ENCODE measurements around the gene ETV4.

ETV4 gene

DNA sequence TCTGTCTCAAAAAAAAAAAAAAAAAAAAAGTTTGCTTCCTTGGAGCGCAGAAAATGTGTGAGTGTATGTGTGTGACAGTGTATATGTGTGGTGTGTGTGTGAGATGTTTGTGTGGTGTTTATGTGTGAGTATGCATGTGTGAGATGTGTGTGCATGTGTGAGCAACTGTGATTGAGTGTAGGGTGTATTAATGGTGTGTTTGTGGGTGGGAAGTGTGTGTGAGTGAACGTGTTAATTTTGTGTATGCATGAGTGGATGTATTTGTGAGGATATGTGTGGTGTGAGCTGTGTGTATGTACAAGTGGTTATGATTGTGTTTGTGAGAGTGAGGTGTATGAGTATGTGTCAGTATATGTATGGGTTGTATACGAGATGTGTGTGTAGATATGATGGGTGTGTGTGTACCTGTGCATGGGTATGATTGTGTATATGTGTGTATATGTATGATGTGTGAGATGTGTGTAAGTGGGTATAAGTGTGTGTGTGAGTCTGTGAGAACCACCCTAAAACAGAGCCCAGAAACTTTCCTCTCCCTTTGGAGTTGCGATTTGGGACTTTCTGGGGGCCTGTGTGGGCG lies 22.5 kb upstream of the ETV4 start:
- Histone ChIP-seq H3K9me3 (replicated peaks; ENCODE audit: low read length) (no peaks in the 10 kb centered on the region), H3K4me3 (ENCODE audit: low read length) (no peak overlapping the region), H3K9ac (ENCODE audit: low read depth, low read length) (no peak overlapping the region), H3K4me2 (ENCODE audit: low read length) (no peak overlapping the region), H3K27me3 (ENCODE audit: control insufficient read depth, insufficient read depth, low read length) (peaks cover 4% of the 10 kb centered on the region), H3K4me1 (ENCODE audit: control insufficient read depth, insufficient read depth, low read length) (peaks cover 13% of the 10 kb centered on the region), H3K36me3 (ENCODE audit: insufficient read depth, low read length) (no peaks in the 10 kb centered on the region)

DNA sequence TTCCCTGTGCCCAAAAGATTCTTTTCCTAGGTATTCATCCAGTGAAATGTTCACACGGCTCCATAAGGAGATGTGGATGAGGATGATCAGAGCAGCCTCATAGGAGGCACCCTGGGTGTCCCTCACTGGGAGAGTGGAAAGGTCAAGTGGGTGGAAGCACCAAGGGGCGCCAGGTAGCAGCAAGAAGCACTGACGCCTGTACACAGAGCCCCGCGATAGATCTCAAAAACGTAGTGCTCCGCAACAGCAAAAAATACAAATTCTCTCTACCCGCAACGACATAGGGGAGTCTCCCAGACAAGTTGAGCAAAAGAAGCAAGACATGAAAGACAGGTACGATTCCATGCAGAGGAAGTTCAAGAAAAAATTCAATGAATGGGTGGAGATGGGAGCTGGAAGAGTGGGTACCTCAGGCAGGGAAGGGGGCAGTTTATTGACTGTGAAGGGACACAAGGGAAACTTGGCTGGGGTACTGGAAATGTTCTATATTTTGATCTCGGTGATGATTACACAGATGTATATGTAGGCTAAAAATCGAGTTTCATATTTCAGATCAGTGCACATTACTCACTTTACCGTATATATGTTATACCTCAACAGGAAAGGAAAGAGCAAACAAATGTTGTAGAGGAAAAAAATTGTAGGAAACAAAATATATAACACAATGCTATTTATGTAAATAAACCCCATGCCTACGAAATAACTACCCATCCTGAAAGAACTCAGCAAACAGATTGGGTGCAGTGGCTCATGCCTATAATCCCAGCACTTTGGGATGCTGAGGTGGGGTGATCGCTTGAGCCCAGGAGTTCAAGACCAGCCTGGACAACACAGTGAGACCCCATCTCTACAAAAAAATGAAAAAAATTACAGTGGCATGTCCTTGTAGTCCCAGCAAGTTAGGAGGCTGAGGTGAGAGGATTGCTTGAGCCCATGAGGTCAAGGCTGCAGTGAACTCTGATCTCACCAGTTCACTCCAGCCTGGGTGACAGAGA lies 17.8 kb upstream of the ETV4 start:
- H3K9ac ChIP-seq (ENCODE audit: low read depth, low read length), result no peak overlapping the region

DNA sequence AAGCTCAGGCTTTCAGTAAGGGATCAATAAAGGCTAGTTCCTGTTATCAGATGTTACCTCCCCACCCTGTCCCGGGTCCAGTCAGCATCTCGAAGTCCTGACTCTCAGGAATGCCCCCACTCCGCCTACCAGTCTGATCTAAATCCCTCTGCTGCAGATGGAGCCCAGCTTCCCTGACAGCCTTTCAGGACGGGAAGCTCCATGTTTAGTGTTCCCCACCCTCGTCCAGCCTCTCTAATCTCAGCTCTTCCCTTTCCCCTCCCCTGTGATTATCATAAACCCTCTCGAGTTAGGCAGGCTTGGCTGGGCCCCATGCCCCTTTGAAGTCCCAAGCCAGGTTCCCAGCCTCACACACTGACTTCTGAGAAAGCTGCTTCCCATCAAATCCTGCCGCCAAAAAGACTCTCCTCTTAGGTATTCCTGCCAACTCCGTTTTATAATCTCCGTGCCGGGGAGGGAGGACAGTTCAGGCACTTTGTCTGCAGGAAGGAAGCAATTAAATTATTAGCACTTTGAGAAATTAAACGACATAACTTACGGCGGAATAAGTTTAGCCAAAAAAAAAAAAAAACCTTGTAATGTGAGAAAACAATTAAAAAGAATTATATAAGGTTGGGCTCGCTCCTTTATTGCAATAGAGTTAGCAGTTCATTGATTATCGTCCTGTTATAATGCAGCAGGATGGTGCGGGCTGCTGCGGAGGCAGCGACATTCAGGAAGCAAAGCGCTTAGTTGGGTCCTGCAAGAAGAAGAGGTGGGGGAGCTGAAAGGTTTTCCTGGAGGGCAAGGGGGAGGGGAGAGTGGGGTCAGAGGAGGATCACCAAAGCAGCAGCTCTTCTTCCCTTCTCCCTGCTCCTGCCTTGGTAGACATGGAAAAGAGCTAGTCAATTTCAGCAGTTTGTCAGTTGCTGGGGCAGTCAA lies 16.8 kb upstream of the ETV4 start:
- H3K4me1 ChIP-seq (ENCODE audit: control insufficient read depth, insufficient read depth, low read length), result no peaks in the 10 kb centered on the region
- H3K9ac ChIP-seq (ENCODE audit: low read depth, low read length), result no peak overlapping the region
- H3K9me3 ChIP-seq (replicated peaks; ENCODE audit: low read length), result no peaks in the 10 kb centered on the region
- H3K36me3 ChIP-seq (ENCODE audit: insufficient read depth, low read length), result no peaks in the 10 kb centered on the region
- no peak overlapping the region for H3K4me2 ChIP-seq (ENCODE audit: low read length)
- H3K4me3 ChIP-seq (ENCODE audit: low read length), result no peak overlapping the region
- peaks cover 17% of the 10 kb centered on the region for H3K27me3 ChIP-seq (ENCODE audit: control insufficient read depth, insufficient read depth, low read length)

More for the DNA sequence above, 17.8 kb upstream of the ETV4 start:
- H3K36me3 ChIP-seq (ENCODE audit: insufficient read depth, low read length), result no peaks in the 10 kb centered on the region
- no peak overlapping the region for H3K4me2 ChIP-seq (ENCODE audit: low read length)
- H3K27me3 ChIP-seq (ENCODE audit: control insufficient read depth, insufficient read depth, low read length), result peaks cover 17% of the 10 kb centered on the region
- no peaks in the 10 kb centered on the region for H3K9me3 ChIP-seq (replicated peaks; ENCODE audit: low read length)
- H3K4me3 ChIP-seq (ENCODE audit: low read length), result no peak overlapping the region
- H3K4me1 ChIP-seq (ENCODE audit: control insufficient read depth, insufficient read depth, low read length), result no peaks in the 10 kb centered on the region

DNA sequence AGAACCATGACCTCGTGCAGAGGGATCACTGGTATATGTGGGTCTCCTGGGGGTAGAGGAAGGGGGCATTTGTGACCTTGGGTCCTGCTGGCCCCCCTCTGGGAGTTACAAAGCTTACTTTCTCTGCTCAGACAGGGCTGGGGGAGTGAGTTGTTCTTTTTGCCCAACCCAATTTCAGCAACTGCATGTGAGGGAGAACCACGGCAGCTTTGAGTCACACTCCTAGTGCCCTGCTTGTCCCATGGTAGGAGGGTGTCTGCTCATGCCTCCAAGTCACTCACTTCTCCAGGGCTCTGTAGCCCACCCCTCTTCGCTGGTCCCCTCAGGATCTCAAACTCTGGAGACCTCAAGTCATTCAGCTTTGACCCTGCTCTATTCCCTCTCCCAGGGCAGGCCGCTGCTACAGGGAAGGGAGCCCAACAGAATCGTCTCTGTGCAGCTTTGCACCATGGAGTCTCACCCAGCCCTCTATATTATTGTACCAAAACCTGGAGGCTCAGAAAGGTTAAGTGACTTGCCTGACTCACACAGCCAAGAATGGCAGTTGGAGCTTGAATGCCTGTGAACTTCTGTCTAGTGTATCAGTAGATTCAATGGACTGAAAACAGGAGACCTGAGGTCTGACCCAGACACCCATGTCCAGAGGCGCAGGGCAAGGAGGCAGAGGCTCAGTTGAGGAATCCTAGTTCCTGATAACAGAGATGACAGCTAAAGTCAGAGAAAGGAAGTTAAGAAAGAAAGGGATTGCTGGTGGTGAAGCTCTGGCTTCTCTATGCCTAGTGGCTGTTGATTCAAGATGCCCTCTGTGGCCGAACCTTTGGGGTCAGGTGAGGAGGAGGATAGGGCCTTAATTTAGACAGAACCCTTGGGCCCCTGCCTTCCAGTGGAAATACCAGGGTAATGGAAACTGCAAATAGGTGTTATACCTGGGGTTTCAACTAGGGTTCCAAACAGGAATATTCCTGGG lies 14.6 kb upstream of the ETV4 start:
- H3K9me3 ChIP-seq (replicated peaks; ENCODE audit: low read length), result no peaks in the 10 kb centered on the region
- H3K9ac ChIP-seq (ENCODE audit: low read depth, low read length), result no peak overlapping the region
- H3K4me1 ChIP-seq (ENCODE audit: control insufficient read depth, insufficient read depth, low read length), result peaks cover 7% of the 10 kb centered on the region
- H3K27me3 ChIP-seq (ENCODE audit: control insufficient read depth, insufficient read depth, low read length), result peaks cover 17% of the 10 kb centered on the region
- H3K36me3 ChIP-seq (ENCODE audit: insufficient read depth, low read length), result no peaks in the 10 kb centered on the region
- no peak overlapping the region for H3K4me2 ChIP-seq (ENCODE audit: low read length)
- H3K4me3 ChIP-seq (ENCODE audit: low read length), result no peak overlapping the region

DNA sequence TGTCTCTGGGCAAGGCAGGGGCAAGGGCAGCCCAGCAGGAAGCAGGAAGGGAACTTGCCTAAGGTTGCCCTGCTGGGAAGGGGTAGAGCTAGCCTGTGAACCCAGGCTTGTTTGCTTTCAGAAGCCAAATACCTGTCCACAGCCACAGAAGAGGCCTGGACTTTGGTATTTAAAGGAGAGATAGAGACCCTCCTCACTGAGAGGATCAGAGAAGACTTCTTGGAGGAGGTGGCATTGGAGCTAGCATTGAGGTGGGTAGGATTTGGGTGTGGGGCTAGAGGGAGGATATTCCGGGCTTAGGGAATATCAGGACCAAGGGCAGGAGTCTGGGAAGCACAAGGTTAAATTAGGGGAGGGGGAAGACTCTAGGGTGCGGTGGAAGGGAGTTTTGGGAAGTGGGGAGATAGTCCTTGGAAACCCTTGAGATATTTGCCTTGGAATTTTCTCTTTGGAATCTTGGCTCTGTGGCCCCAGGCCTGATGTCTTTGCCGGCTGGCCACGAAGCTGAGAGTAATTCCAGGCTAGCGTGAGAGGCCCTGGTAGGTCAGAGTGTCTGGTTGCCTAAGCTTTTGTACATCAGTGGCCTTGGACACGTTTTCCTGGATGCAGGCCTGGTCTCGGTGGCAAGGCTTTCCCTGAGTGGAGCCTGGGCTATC lies 13.1 kb upstream of the ETV4 start:
- Histone ChIP-seq H3K4me2 (ENCODE audit: low read length) (no peak overlapping the region), H3K9me3 (replicated peaks; ENCODE audit: low read length) (no peaks in the 10 kb centered on the region), H3K36me3 (ENCODE audit: insufficient read depth, low read length) (no peaks in the 10 kb centered on the region), H3K27me3 (ENCODE audit: control insufficient read depth, insufficient read depth, low read length) (peaks cover 17% of the 10 kb centered on the region), H3K4me3 (ENCODE audit: low read length) (no peak overlapping the region), H3K4me1 (ENCODE audit: control insufficient read depth, insufficient read depth, low read length) (peaks cover 7% of the 10 kb centered on the region), H3K9ac (ENCODE audit: low read depth, low read length) (no peak overlapping the region)

DNA sequence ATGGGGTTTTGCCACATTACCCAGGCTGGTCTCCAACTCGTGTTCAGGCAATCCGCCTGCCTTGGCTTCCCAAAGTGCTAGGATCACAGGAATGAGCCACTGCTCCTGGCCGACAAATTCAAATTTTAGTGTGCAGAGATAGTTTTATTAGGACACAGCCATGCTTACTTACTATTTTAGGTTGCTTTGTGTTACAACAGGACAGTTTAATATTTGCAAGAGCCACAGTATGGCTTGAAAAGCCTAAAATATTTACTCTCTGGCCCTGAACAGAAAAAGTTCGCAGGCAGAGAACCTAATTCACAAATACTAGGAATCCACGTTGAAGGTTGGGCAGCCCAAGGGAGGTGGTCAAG lies 12.6 kb upstream of the ETV4 start:
- Histone ChIP-seq H3K27me3 (ENCODE audit: control insufficient read depth, insufficient read depth, low read length) (peaks cover 14% of the 10 kb centered on the region), H3K4me2 (ENCODE audit: low read length) (no peak overlapping the region), H3K4me3 (ENCODE audit: low read length) (no peak overlapping the region), H3K9me3 (replicated peaks; ENCODE audit: low read length) (no peaks in the 10 kb centered on the region), H3K36me3 (ENCODE audit: insufficient read depth, low read length) (no peaks in the 10 kb centered on the region), H3K9ac (ENCODE audit: low read depth, low read length) (no peak overlapping the region), H3K4me1 (ENCODE audit: control insufficient read depth, insufficient read depth, low read length) (peaks cover 7% of the 10 kb centered on the region)

DNA sequence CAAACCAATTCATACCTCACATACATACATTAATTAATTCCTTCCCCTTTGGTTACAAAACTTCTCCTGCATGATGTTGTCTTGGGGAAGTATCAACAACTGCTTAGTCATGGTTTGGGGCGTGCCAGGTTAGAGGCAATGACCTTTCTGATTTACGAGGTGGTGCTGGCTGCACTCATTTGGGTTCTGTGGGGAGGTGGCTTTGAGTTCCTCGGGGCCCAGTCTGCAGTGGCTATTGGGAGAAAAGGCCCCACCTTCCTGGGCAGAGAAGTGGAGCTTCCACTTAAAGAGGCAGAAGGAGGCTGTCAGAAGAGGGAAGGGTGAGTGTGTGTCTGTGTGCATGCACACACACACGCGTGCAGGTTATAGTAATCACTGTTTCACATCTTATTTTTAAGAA lies 10.2 kb upstream of the ETV4 start:
- H3K9me3 ChIP-seq (replicated peaks; ENCODE audit: low read length), result no peaks in the 10 kb centered on the region
- no peaks in the 10 kb centered on the region for H3K27me3 ChIP-seq (ENCODE audit: control insufficient read depth, insufficient read depth, low read length)
- H3K9ac ChIP-seq (ENCODE audit: low read depth, low read length), result no peak overlapping the region
- peaks cover 7% of the 10 kb centered on the region for H3K4me1 ChIP-seq (ENCODE audit: control insufficient read depth, insufficient read depth, low read length)
- H3K4me2 ChIP-seq (ENCODE audit: low read length), result no peak overlapping the region
- H3K36me3 ChIP-seq (ENCODE audit: insufficient read depth, low read length), result no peaks in the 10 kb centered on the region
- no peak overlapping the region for H3K4me3 ChIP-seq (ENCODE audit: low read length)

DNA sequence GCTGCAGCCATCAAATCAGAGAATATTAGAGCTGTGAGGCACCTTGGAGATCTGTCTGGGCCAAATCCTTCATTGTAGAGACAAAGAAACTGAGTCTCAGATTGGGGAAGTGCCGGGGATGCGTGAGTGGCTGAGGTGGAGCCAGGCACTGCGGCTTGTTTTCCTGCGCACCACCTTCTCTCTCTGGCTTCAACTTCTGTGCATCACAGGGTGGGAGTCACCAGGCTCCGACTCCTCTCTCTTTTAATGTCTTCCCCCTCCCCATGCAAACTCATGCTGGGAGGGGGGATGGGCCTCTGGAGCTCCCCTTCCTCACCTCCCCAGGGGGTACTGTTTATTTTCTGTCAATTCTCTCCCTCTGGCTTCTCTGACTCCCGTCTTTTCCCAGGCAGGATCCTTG lies 8.7 kb upstream of the ETV4 start:
- Histone ChIP-seq H3K9me3 (replicated peaks; ENCODE audit: low read length) (no peaks in the 10 kb centered on the region), H3K36me3 (ENCODE audit: insufficient read depth, low read length) (no peaks in the 10 kb centered on the region), H3K4me1 (ENCODE audit: control insufficient read depth, insufficient read depth, low read length) (peaks cover 7% of the 10 kb centered on the region), H3K27me3 (ENCODE audit: control insufficient read depth, insufficient read depth, low read length) (no peaks in the 10 kb centered on the region), H3K4me2 (ENCODE audit: low read length) (no peak overlapping the region), H3K9ac (ENCODE audit: low read depth, low read length) (no peak overlapping the region), H3K4me3 (ENCODE audit: low read length) (no peak overlapping the region)

DNA sequence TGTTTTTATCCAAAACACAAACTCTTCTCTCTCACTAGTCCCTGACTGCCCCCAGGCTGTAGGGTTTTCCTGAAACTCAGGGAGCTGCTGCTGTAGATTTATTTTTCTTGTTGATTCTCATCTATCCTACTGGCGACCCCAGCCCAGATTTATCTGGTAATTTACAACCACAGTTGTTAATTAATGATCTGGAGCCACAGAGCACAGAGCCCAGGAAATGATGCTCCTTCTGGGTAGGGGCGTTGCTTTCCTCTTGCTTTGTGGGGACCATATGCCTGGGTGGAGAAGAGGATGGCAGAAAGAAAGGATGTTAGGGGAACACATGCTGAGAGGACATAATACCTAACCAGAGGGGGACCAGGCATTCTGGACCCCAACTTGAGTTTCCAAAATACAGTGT lies 7.4 kb upstream of the ETV4 start:
- H3K9me3 ChIP-seq (replicated peaks; ENCODE audit: low read length), result no peaks in the 10 kb centered on the region
- no peak overlapping the region for H3K4me2 ChIP-seq (ENCODE audit: low read length)
- H3K36me3 ChIP-seq (ENCODE audit: insufficient read depth, low read length), result no peaks in the 10 kb centered on the region
- no peak overlapping the region for H3K4me3 ChIP-seq (ENCODE audit: low read length)
- no peak overlapping the region for H3K9ac ChIP-seq (ENCODE audit: low read depth, low read length)
- peaks cover 7% of the 10 kb centered on the region for H3K4me1 ChIP-seq (ENCODE audit: control insufficient read depth, insufficient read depth, low read length)
- H3K27me3 ChIP-seq (ENCODE audit: control insufficient read depth, insufficient read depth, low read length), result no peaks in the 10 kb centered on the region

DNA sequence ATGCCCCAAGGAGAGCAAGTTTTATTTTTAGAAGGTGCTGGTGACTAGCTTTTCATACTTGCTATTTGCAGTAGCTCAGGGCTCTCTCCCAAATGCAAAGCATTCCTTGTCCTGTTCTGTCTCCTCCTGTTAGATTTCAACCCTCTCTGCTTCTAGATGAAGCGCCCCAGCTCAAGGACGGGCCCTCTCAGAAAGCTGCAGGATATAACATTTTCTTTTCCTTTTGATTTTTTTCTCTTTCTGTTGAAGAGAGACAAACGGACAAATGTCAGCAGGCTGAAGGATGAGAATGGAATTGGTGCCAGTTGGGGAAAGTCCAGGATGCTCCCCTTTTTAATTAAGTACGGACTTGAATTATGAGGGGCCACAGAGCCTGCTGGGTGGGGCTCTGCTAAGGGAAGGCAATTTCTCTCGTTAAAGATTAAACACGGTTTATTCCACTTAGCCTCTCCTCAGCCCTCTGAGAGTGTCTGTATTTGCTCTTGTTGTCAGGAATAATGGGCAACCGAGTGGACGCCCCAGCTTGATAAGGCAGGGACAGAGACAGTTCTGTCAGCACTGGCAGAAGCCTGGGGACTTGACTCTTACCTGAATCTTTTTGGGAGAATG lies 6.2 kb upstream of the ETV4 start:
- H3K4me2 ChIP-seq (ENCODE audit: low read length), result no peak overlapping the region
- no peaks in the 10 kb centered on the region for H3K9me3 ChIP-seq (replicated peaks; ENCODE audit: low read length)
- no peaks in the 10 kb centered on the region for H3K27me3 ChIP-seq (ENCODE audit: control insufficient read depth, insufficient read depth, low read length)
- no peak overlapping the region for H3K4me3 ChIP-seq (ENCODE audit: low read length)
- H3K4me1 ChIP-seq (ENCODE audit: control insufficient read depth, insufficient read depth, low read length), result peaks cover 7% of the 10 kb centered on the region
- no peaks in the 10 kb centered on the region for H3K36me3 ChIP-seq (ENCODE audit: insufficient read depth, low read length)
- no peak overlapping the region for H3K9ac ChIP-seq (ENCODE audit: low read depth, low read length)
